NOMO-1 treated with DMSO at 0.1 percent for 48 hours (cell line): ENCODE data around the gene GDPD5.

ENCODE experiments used
- DNase-seq: peaks from one replicate; lab custom pipeline; 2025; ENCODE audit not compliant: unreplicated experiment; lab: John Stamatoyannopoulos, UW

Gene GDPD5

DNA sequence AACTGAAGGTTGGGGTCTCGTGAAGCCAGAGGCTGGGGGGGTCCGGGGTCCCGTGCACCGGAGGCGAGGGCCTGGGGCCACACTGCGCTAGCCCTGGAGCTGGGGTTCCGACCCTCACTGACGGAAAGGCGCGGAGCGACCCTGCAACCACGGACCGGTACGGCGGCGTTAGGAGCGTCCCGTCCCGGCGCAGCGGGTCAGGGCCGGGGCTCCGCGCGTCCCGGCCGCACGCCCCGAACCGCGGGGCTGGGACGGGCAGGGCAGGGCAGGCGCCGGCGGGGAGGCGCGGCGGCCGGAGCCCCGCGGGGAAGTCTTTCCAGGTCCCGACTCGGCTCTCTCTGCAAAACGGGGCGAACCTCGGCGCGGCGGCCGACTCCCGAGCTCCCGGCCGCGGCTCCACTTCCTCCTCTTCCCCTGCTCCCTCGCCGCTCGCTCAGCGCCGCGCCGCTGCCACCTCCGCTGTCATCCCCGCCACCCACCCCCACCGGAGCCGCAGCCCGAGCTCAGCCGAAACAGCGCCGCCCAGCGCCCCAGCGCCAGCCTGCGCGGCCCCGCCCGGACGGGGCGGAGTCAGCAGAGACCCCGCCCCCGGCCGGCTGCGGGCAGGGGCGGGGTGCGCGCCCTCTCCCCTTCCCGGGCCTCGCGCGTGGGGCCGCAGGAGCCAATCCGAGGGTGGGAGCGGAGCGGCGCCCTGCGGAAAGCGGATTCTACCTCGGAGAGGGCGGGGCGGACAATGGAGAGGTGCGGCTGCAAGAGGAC lies at the start of gene GDPD5:
GDPD5 (minus strand) TSS at position 509 of the 759 bp plus-strand sequence. CDS start 48,206 bp downstream, outside the sequence.
- peak; percentile 94 for DNase-seq

DNA sequence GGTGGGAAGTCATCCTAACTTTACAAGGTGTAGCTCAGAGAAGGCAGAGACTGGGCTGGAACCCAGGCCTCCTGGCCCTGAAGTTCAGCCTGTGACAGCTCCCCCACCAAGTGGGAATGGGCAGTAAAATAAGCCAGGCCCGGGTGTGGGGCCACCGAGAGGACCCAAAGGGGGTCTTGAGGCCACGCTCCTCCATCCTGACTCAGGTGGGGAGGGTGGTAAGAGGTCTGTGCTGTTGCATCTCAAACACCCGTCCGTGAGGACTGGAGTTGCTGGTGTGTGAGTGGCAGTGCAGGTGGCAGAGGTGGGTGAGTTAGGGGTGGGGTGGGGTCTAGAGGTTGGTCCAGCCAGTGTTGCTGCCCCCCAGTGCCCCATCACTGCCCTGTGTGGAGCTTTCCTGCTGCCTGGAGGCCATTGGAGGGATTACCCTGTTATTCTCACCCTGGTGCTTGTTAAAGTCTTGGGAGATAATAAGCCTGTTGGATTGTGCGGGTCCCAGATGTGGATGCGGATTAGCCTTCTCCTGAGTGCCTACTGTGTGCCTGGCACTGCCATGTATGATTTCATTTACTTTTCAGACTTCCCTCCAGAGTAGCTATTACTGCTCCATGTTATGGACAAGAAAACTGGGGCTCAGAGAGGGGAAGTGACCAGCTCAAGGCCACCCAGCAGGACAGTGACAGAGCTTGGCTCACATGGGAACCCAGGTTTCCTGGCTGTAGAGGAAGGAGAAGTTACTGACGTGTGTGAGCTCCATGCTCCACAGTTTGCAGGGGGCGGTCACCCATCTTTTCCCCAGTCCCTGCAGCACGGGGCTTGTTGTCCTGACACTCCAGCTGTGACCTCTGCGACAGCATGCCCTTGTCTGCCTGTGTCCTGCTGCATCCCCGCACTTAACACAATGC lies 49.2 kb upstream of the GDPD5 start:
- no peak for DNase-seq

GRCh38 chr11:75572744-75573143 lies 47.0 kb upstream of the GDPD5 start:
- no peak for DNase-seq

DNA sequence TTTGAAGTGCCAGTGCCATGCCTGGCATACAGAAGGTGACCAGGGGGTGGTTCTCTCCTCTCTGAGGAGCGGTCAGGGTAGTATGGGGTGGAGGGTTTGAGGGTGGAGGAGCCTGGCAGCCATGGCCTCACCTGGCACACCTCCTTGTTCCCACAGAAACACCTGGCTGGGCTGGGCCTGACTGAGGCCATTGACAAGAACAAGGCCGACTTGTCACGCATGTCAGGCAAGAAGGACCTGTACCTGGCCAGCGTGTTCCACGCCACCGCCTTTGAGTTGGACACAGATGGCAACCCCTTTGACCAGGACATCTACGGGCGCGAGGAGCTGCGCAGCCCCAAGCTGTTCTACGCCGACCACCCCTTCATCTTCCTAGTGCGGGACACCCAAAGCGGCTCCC lies 45.9 kb upstream of the GDPD5 start:
- no peak for DNase-seq

- no peak for DNase-seq
Measured at GRCh38 chr11:75570559-75571139, 44.9 kb upstream of the GDPD5 start.

GRCh38 chr11:75568616-75569219 lies 43.0 kb upstream of the GDPD5 start:
- no peak for DNase-seq

GRCh38 chr11:75567971-75568370 lies 42.2 kb upstream of the GDPD5 start:
- no peak for DNase-seq

DNA sequence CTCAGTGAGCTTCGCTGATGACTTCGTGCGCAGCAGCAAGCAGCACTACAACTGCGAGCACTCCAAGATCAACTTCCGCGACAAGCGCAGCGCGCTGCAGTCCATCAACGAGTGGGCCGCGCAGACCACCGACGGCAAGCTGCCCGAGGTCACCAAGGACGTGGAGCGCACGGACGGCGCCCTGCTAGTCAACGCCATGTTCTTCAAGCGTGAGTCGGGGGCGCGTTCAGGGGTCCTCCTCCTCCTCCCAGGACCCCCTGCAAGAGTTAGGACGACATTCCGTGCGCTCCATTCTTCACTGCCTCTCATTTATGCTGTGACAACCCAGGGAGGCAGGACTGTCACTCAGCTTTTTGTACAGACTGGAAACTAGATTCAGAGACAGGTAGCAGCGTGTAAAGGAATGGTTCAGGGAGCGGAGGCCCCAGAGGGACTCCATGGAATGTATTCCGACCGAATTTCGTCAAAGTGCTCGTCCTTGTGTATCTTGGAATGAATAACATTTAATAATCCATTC lies 41.1 kb upstream of the GDPD5 start:
- no peak for DNase-seq

DNA sequence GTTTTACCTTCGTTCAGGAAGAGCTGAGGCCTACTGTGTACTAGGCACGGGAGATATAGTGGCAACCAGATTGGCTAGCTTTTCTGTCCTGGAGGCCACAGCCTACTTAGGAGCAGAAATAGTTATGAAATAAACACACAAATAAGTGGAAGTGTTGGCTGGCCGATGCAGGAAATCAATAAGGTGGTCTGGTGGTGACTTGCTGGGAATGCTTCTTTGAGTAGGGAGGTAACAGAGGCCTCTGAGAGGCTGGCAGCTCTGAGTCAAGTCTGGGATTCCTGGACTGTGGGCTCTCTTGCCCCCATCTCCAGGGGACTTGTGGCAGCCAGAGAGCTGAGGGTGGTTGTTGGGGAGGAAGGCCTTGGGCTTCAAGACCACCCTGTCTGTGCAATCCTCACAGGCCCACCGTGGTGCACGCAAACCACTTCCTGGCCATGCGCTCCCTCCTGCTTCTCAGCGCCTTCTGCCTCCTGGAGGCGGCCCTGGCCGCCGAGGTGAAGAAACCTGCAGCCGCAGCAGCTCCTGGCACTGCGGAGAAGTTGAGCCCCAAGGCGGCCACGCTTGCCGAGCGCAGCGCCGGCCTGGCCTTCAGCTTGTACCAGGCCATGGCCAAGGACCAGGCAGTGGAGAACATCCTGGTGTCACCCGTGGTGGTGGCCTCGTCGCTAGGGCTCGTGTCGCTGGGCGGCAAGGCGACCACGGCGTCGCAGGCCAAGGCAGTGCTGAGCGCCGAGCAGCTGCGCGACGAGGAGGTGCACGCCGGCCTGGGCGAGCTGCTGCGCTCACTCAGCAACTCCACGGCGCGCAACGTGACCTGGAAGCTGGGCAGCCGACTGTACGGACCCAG lies 40.4 kb upstream of the GDPD5 start:
- DNase-seq, result no peak

DNA sequence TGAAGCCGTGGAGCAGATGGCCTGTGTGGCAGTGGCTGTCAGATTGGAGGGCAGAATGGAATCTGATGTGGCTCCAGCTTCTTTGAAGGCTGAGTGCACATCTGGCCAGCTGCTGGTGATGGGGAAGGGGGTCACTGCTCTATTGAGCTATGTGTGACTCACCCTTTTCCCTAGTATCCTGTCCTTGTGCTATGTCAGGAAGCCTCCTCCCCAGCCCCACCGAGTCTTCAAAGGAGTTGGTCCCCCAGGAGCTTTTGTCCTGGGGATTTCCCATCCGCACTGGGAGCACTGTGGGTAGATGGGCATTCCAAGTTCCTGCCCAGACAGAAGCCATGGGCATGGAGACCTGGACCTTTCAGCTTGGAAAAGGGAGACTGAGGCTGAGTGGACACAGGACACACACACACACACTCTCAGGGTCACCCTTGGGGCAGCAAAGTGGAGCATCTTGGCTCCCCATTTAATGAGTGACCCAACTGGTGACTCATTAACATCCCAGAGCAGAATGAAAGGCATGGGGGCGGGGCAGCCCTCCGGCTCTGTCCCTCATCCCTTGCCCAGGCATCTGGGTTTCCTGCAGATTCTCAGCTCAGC lies 39.6 kb upstream of the GDPD5 start:
- no peak for DNase-seq

DNA sequence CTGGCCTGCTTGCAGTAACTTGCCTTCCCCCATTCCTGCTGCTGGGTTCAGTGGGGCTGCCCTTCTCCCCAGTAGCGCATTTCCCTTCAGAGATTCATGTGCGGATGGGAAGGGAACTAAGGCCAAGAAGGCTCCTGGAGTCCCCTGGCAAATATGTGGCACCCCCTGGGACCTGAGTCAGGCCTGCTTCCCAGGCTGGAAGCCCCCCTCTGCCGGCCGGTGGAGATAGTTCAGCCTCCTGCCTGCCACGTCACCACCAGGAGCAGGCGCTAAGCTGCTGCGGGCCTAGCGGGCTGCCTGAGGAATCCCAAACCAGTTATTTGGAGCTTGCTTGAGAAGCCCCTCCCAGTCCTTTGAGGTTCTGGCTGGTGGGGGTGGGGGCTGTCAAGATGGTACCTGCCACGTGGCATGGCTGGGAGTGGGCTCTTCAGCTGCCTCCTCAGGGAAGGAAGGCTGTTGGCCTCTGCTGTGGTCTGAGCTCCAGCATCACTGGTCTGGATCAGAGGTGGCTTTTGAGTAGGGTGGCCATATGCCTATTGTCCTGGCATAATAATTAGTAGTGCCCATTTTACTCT lies 38.3 kb upstream of the GDPD5 start:
- DNase-seq, result no peak

- DNase-seq, result no peak
Measured at GRCh38 chr11:75563501-75563977, 37.8 kb upstream of the GDPD5 start.

DNA sequence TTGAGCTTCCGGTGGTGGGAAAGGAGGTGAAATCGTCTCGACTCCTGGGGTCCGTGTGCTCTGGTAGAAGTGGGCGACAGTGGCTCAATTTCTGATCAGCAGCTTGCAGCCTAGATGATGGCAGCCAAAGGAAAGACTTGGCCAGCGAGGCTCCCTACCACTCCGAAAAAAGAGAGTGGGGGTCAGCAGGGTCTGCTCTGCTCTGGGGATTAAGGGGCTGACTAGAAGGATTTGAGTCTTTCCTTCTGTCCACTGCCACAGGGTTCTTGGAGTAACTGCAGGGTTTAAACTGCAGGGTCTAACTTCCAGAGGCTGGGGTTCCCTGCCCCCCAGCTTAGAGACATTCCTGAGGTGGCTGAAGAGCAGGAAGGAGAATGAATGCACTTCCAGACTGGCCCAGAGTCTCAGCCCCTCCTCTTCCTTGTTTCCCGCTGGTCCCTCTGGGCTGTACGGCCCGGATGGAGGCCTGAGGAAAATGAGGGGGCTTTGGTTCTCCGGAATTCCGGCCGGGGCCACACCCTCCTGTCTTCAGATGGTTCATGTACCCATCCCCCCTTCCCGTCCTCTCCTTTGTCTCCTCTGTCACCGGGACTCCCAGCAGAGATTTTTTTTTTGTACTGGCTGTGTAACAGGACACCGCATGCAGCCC lies 37.2 kb upstream of the GDPD5 start:
- DNase-seq, result no peak

DNA sequence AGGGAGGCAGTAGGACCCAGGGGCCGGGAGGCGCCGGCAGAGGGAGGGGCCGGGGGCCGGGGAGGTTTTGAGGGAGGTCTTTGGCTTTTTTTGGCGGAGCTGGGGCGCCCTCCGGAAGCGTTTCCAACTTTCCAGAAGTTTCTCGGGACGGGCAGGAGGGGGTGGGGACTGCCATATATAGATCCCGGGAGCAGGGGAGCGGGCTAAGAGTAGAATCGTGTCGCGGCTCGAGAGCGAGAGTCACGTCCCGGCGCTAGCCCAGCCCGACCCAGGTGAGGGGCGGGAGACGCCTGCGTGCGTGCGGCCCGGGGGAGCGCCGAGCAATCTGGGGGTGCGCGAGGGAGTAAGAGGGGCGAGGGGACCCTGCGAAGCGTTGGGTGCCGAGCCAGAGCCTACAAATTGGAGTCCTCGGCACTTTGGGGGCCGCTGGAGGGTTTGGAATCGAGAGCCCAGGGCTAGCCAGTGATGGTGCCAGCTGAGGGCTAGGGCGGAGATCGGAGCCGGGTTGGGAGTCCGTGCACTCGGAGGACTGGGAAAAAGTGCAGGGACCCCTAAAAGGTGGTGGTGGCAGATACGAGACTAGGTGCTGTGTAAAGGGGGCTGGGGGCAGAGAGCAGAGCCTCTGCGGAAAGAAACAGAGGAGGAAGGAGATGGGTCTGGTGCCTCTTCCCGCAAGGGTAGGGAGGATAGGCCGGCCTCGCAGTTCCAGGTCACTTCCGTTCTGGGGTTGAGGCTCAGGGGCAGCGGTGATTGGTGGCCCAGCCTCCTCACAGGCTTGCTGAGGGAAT lies 36.5 kb upstream of the GDPD5 start, which contains the start of gene SERPINH1:
SERPINH1 (plus strand) TSS at position 206 of the 788 bp plus-strand sequence. CDS start 4,097 bp downstream, outside the sequence.
- DNase-seq, result peak; percentile 82

GRCh38 chr11:75561426-75562047 lies 35.8 kb upstream of the GDPD5 start:
- DNase-seq, result no peak

DNA sequence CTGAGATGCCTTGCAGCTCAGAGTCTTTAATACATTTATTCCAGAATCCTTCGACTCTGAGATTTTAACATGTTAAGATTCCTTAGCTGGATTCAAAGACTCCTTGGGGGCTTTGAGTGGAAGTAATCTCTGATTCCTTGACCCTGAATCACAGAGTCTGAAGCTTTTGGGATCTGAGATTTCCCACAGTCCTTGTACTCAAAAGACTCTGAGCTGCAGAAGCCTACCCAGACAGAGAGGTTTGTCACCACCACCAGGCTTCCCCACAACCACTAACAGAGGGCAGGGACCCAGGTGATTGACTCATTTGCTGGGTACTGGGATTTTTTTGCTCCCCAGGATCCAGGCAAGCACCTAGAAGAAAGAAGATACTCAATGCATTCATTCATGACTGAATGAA lies 34.9 kb upstream of the GDPD5 start:
- DNase-seq, result no peak
